22Rv1 (cell line): ENCODE measurements around the gene ATXN10.

Experiments used
- CTCF ChIP-seq: fragments of 450-650 bp; IDR thresholded peaks from 2 replicates; pipeline ENCODE4 v1.5.1; 2017; ENCODE audit warnings: mild to moderate bottlenecking
- ZFX ChIP-seq: fragments of 450-650 bp; IDR thresholded peaks from 2 replicates; pipeline ENCODE4 v1.6.1; 2017; ENCODE audit warnings: antibody characterized with exemption, borderline replicate concordance

- TF ChIP-seq CTCF (no peak), ZFX (no peak)
Observed at GRCh38 chr22:45878901-45879551, 207.4 kb downstream of the ATXN10 start.
